Measurements from ENCODE around the gene ATF6.

DNA sequence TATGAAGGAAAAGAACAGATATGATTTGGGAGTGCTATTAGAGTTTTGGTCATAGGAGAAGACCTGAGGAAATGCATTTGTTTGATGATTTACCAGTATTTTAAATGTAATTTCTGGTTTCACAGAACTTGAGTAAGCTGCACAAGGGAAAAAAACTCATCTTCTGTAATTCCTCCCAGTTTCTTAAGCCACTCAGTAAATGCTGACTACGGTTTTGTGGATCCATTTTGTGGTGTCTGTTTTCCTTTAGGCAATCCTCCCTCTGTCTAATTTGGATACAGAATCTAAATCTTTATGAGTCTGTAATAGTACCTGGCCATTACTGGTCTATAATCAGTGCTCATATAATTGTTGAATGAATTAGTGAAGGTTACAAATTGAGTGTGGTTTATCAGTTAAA lies 185.5 kb downstream of the ATF6 start:
- TF ChIP-seq, protein P1, sequence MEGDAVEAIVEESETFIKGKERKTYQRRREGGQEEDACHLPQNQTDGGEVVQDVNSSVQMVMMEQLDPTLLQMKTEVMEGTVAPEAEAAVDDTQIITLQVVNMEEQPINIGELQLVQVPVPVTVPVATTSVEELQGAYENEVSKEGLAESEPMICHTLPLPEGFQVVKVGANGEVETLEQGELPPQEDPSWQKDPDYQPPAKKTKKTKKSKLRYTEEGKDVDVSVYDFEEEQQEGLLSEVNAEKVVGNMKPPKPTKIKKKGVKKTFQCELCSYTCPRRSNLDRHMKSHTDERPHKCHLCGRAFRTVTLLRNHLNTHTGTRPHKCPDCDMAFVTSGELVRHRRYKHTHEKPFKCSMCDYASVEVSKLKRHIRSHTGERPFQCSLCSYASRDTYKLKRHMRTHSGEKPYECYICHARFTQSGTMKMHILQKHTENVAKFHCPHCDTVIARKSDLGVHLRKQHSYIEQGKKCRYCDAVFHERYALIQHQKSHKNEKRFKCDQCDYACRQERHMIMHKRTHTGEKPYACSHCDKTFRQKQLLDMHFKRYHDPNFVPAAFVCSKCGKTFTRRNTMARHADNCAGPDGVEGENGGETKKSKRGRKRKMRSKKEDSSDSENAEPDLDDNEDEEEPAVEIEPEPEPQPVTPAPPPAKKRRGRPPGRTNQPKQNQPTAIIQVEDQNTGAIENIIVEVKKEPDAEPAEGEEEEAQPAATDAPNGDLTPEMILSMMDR (IDR thresholded peaks at IDR 0.05), result no peak
- TF ChIP-seq POLR2A (IDR thresholded peaks at IDR 0.05), result no peak

All from testis (tissue), 2 donors.